GM19351 (cell line): ENCODE results near the gene AIPL1.

Experiments used
- ATAC-seq: cut with Tn5 transposase; IDR thresholded peaks from one replicate; pipeline ENCODE4 v1.9.1; 2021; ENCODE audit warnings: mild to moderate bottlenecking, moderate library complexity; ENCODE audit not compliant: unreplicated experiment

The AIPL1 gene

GRCh38 chr17:6376931-6377361, 58.0 kb downstream of the AIPL1 start:
- ATAC-seq = no peak

GRCh38 chr17:6374761-6375312, 60.1 kb downstream of the AIPL1 start:
- no peak for ATAC-seq

GRCh38 chr17:6374271-6374691, 60.6 kb downstream of the AIPL1 start:
- no peak for ATAC-seq
